Epithelial cell of proximal tubule (primary cell): ENCODE data around the gene CKMT2. TPM values are rescaled to one million over a fixed set of nuclear protein-coding genes. Genes with fewer than 3 reads are reported as not detected.

Experiments used
- DNase-seq: peaks from one replicate; pipeline ENCODE4 v3.0.0-alpha.2; 2011; ENCODE audit warnings: low read depth
- H3K4me3 ChIP-seq: 2 replicates; pipeline ENCODE4 v1.5.1; 2011; ENCODE audit warnings: low read depth, mild to moderate bottlenecking, low read length
- total RNA-seq: library from RNA; depleted of rRNA; stranded (reverse); fragments of >200 nt; gene quantifications from 2 replicates; pipeline ENCODE4 v1.2.3, GENCODE V29; 2015
- TF ChIP-seq, protein P1 (sequence below): conservative IDR thresholded peaks from 2 replicates; pipeline ENCODE4 v1.5.1; 2012; ENCODE audit warnings: low read depth, mild to moderate bottlenecking, low read length

The CKMT2 gene
- not detected in 2 replicates for total RNA-seq

GRCh38 chr5:81233080-81233634 is at the start of gene CKMT2:
Gene CKMT2, plus strand, starts transcription at chr5:81233322. Its CDS starts 17,811 bp downstream, at chr5:81251133.
- TF ChIP-seq, protein P1, sequence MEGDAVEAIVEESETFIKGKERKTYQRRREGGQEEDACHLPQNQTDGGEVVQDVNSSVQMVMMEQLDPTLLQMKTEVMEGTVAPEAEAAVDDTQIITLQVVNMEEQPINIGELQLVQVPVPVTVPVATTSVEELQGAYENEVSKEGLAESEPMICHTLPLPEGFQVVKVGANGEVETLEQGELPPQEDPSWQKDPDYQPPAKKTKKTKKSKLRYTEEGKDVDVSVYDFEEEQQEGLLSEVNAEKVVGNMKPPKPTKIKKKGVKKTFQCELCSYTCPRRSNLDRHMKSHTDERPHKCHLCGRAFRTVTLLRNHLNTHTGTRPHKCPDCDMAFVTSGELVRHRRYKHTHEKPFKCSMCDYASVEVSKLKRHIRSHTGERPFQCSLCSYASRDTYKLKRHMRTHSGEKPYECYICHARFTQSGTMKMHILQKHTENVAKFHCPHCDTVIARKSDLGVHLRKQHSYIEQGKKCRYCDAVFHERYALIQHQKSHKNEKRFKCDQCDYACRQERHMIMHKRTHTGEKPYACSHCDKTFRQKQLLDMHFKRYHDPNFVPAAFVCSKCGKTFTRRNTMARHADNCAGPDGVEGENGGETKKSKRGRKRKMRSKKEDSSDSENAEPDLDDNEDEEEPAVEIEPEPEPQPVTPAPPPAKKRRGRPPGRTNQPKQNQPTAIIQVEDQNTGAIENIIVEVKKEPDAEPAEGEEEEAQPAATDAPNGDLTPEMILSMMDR, result no peak
- no peak for DNase-seq
- peak within 1 kb of the TSS; percentile 37 for H3K4me3 ChIP-seq

GRCh38 chr5:81183811-81184748 is 49.0 kb upstream of the CKMT2 start:
- no peak for DNase-seq
- H3K4me3 ChIP-seq, result no peak overlapping the region
- TF ChIP-seq, protein P1, result no peak

GRCh38 chr5:81184749-81185110 is 48.4 kb upstream of the CKMT2 start:
- H3K4me3 ChIP-seq, result no peak overlapping the region
- TF ChIP-seq, protein P1, result no peak
- DNase-seq, result no peak

GRCh38 chr5:81187885-81188284 is 45.2 kb upstream of the CKMT2 start:
- DNase-seq, result no peak
- TF ChIP-seq, protein P1, result no peak
- no peak overlapping the region for H3K4me3 ChIP-seq

- H3K4me3 ChIP-seq, result no peak overlapping the region
- TF ChIP-seq, protein P1, result no peak
- DNase-seq, result no peak
These were observed 44.2 kb upstream of the CKMT2 start for GRCh38 chr5:81188962-81189361.

DNA sequence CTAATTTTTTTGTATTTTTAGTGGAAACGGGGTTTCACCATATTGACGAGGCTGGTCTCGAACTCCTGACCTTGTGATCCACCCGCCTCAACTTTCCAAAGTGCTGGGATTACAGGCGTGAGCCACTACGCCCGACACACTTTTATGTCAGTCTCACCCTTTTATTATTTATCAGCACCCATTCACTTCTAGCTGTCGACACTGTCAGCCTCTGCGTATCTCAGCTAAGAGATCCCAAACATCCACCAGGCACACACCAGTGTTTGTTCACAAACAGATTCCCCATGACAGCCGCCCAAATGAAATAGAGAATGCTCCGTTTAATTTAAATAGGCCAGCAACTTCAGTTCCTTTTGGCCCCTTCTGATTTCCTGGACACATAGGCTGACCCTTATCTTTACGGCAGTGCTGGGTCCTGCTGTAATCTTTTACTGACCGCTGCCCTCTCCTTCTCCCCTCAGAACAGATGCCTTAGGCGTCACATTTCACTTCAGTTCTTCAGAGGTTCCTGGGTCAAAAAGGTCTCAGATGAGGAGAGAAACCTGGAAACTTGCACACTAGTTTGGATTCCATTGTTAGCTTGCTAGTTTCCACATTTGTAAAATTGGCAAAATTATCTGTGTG is 43.1 kb upstream of the CKMT2 start:
- DNase-seq, result no peak

More for the DNA sequence above, 43.1 kb upstream of the CKMT2 start:
- H3K4me3 ChIP-seq, result no peak overlapping the region
- TF ChIP-seq, protein P1, result no peak
